ENCODE results near the gene CFAP46.

Gene CFAP46

DNA sequence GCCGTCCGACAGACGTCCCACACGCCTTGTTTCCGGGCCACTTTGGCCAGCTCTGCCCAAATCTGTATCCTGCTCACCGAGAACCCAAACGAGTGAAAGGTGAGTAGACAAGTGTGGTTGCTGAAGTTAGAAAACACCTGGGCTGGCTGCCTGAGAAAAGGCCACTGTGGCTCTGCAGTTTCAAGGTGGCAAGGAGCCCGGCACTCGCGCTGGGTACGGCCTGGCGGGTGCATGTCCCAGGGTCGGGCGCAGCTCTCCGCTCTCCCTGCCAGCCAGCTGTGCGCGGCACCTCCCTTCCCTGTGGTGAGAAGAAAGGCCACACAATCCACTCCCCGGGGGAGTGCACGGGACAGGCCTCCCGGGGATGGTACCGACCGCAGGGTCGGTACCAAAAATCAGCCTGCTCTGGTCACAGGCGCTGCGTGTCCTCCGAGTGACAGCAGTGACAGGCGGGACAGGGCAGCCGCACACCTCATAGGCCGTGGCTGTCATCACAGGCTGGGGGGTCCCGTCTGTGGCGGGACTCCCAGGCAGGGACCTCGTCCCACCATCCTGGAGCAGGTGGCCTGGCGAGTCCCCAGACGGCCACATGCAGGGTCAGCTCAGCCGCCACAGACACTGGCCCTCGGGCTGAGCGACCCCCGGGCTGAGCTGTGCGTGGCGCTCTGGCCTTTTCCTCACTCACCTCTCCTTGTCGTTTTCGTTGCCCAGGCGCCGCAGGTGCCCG, 22.8 kb downstream of the CFAP46 start:
- H3K27ac ChIP-seq: no peak overlapping the region
- ChIA-PET POLR2A (ENCODE audit: low non-redundant PET) (no interaction called here), CTCF (no interaction called here)
- TF ChIP-seq, protein P1, sequence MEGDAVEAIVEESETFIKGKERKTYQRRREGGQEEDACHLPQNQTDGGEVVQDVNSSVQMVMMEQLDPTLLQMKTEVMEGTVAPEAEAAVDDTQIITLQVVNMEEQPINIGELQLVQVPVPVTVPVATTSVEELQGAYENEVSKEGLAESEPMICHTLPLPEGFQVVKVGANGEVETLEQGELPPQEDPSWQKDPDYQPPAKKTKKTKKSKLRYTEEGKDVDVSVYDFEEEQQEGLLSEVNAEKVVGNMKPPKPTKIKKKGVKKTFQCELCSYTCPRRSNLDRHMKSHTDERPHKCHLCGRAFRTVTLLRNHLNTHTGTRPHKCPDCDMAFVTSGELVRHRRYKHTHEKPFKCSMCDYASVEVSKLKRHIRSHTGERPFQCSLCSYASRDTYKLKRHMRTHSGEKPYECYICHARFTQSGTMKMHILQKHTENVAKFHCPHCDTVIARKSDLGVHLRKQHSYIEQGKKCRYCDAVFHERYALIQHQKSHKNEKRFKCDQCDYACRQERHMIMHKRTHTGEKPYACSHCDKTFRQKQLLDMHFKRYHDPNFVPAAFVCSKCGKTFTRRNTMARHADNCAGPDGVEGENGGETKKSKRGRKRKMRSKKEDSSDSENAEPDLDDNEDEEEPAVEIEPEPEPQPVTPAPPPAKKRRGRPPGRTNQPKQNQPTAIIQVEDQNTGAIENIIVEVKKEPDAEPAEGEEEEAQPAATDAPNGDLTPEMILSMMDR (conservative IDR thresholded peaks at IDR 0.05; ENCODE audit: low read depth): no peak
- no peak for DNase-seq (ENCODE audit: low spot score)

DNA sequence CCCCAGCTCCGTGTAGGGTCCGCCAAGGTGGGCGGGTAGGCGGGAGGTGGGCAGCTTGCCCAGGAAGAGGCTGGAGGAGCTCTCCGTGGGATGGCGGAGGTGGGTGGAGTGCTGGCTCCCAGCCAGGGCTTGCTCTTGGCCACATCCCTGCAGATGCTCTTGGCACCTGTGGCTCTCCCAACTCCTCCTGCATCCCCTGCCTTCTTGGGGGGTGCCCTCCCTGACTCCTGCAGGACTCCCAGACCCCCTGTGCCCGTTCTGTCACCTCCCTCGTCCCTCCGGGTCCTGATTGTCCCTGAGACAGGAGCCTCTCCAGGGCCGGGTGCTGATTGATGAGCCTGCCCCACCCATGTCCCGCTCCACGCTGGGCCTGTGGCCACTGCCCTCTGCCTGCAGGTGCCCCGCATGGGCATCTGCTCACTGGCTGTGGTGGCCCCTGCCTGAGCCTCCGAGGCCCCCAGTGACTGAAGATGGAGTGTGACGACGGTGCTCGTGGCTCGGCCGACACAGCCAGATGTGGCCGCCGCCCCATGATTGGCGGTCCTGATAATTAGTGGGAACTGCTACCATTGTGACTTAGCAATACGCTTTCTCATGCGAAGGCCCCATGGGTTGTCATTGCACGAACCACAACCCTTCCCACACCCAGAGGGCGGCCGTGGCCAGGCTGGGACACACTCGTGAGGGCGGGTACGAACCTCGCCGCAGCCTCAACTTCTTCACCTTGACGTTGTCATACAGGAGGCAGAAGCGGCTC, 23.6 kb downstream of the CFAP46 start:
- POLR2A ChIA-PET (ENCODE audit: low non-redundant PET): no interaction called here
- CTCF ChIA-PET: no interaction called here
- no peak overlapping the region for H3K27ac ChIP-seq

DNA sequence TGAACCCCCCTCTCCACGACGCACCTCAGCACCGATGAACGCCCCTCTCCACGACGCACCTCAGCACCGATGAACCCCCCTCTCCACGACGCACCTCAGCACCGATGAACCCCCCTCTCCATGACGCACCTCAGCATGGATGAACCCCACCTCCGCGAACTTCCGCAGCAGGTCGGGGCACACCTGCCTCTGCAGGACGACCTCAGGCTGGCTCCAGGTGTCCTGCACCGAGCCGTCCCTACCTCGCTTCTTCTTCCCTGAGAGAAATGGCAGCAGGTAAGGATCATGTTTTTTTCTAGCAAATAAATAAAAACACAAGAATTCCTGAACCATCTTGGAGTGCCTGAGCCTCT, 24.1 kb downstream of the CFAP46 start:
- ChIA-PET POLR2A (ENCODE audit: low non-redundant PET) (no interaction called here), CTCF (no interaction called here)
- TF ChIP-seq, protein P1 (conservative IDR thresholded peaks at IDR 0.05; ENCODE audit: low read depth): no peak
- H3K27ac ChIP-seq: no peak overlapping the region
- DNase-seq (ENCODE audit: low spot score): no peak

More for the DNA sequence above, 23.6 kb downstream of the CFAP46 start:
- TF ChIP-seq, protein P1 (conservative IDR thresholded peaks at IDR 0.05; ENCODE audit: low read depth): no peak
- DNase-seq (ENCODE audit: low spot score): no peak

DNA sequence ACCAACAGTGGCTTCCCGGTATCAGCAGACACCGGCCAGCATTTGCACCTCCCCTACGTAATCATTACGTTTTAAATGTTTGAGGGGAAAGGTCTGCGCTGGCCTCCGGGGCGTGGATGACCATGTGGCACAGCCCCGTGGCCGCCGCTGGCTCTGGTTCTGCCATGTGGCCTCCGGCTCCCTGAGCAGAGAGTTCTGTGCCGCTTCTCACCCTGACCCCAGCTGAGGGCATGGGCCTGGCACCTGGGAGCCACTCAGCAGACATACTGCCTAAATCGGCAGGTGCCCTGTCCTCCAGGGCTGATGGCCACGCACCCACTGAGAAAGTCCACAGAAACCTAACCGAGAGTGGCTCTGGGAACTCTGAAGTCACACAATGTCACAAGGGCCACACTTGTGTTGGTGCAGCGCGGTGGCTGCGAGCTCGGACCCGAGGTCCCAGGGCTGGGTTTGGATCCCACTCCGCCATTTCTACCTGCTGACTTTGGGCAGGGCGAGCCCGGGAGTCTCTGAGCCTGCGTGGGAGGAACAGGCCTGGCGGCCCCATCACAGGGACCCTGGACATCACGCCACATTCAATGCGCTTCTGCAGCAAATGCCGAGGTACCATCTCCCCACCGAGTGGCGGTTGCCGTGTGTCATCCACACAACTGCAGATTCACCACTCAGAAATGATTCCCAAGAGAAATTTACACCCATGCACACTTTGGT, 25.3 kb downstream of the CFAP46 start:
- TF ChIP-seq, protein P1 (conservative IDR thresholded peaks at IDR 0.05; ENCODE audit: low read depth): no peak
- no peak for DNase-seq (ENCODE audit: low spot score)
- no peak overlapping the region for H3K27ac ChIP-seq
- ChIA-PET POLR2A (ENCODE audit: low non-redundant PET) (no interaction called here), CTCF (no interaction called here)

DNA sequence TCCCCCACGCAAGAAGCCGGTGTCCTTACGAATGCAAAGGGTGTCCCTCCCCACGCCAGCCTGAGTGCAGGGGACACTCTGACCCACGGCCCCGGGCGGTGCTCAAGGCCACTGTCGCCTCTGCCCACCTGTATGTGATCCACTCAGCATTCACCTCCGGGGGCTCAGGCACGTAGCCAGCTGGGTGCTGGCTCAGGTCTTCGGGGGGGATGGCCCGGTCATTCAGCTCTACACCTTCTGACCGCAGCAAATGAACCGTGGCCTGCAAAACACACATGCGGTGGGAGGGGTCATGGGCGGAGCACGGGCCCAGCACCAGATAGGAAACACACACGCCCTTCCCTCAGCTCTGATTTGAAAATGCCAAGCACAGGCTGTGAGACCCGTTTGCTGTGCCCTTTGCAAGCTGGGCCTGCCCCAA, 25.9 kb downstream of the CFAP46 start:
- TF ChIP-seq, protein P1 (conservative IDR thresholded peaks at IDR 0.05; ENCODE audit: low read depth): no peak
- no peak overlapping the region for H3K27ac ChIP-seq
- ChIA-PET POLR2A (ENCODE audit: low non-redundant PET) (no interaction called here), CTCF (interaction anchor here (0.7 kb wide), 1 partner anchor 30 kb away, joined by 3 read pairs; no protein-coding TSS in a partner anchor)
- no peak for DNase-seq (ENCODE audit: low spot score)

DNA sequence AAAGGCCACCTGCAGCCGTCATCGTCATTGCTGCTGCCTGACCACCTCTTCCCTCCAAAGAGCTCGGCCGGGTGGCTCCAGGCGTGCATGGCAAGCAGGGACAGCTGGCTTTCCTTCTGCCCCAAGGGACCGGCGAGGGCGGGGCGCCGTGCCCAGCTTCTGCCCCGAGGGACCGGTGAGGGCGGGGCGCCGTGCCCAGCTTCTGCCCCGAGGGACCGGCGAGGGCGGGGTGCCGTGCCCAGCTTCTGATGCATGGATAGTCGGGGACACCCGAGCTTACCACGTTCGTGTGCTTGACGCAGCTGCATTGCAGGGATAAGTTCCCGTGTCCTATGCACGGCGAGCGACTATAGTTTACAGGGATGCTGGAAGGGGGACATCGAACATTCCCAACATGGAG, 27.0 kb downstream of the CFAP46 start:
- TF ChIP-seq, protein P1 (conservative IDR thresholded peaks at IDR 0.05; ENCODE audit: low read depth): no peak
- CTCF ChIA-PET: interaction anchor here (0.7 kb wide), 1 partner anchor 29 kb away, joined by 3 read pairs; no protein-coding TSS in a partner anchor
- no peak for DNase-seq (ENCODE audit: low spot score)
- POLR2A ChIA-PET (ENCODE audit: low non-redundant PET): no interaction called here
- H3K27ac ChIP-seq: no peak overlapping the region
